ENCODE measurements around the gene ETS1.

The ETS1 gene

DNA sequence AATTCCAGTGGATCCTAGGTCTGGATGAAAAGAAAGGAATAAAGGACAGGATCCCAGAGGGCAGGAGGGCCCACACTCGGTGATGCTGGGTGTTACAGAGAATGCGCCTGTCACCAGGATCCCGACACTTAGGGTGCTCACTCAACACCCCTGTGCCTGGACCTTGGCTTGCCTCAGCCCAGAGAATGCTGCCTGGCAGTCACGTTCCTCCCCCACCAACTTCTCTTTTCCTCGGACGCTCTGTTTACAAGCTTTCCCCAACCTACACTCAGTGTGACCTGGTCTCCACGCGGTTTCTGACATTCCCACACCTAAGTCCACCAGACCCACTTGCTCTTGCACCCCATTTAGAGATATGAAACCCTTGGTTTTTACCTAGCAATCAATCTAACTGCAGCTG is 38.0 kb upstream of the ETS1 start:
- TF ChIP-seq TAF1 (IDR thresholded peaks at IDR 0.05; ENCODE audit: low read depth) (no peak), RAD21 (IDR thresholded peaks at IDR 0.05; ENCODE audit: low read depth) (no peak), CREB1 (IDR thresholded peaks at IDR 0.05; ENCODE audit: low read depth) (no peak), ZBTB7A (IDR thresholded peaks at IDR 0.05; ENCODE audit: low read depth) (no peak), TEAD4 (IDR thresholded peaks at IDR 0.05) (no peak), FOXM1 (IDR thresholded peaks at IDR 0.05; ENCODE audit: borderline replicate concordance, low read depth) (no peak)
- TF ChIP-seq, protein P1, sequence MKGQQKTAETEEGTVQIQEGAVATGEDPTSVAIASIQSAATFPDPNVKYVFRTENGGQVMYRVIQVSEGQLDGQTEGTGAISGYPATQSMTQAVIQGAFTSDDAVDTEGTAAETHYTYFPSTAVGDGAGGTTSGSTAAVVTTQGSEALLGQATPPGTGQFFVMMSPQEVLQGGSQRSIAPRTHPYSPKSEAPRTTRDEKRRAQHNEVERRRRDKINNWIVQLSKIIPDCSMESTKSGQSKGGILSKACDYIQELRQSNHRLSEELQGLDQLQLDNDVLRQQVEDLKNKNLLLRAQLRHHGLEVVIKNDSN (IDR thresholded peaks at IDR 0.05): no peak

GRCh38 chr11:128624269-128625175 is 37.2 kb upstream of the ETS1 start:
- TF ChIP-seq RAD21 (IDR thresholded peaks at IDR 0.05; ENCODE audit: low read depth) (no peak), TCF12 (IDR thresholded peaks at IDR 0.05; ENCODE audit: low read depth) (no peak), EP300 (IDR thresholded peaks at IDR 0.05; ENCODE audit: borderline replicate concordance) (no peak), TAF1 (IDR thresholded peaks at IDR 0.05; ENCODE audit: low read depth) (no peak), CEBPB (IDR thresholded peaks at IDR 0.05) (no peak), TEAD4 (IDR thresholded peaks at IDR 0.05) (no peak), FOXM1 (IDR thresholded peaks at IDR 0.05; ENCODE audit: borderline replicate concordance, low read depth) (no peak), YY1 (IDR thresholded peaks at IDR 0.05; ENCODE audit: low read depth) (no peak), NFIC (IDR thresholded peaks at IDR 0.05) (no peak), ZBTB7A (IDR thresholded peaks at IDR 0.05; ENCODE audit: low read depth) (no peak), CREB1 (IDR thresholded peaks at IDR 0.05; ENCODE audit: low read depth) (no peak), EGR1 (IDR thresholded peaks at IDR 0.05) (no peak)
- TF ChIP-seq, protein P2, sequence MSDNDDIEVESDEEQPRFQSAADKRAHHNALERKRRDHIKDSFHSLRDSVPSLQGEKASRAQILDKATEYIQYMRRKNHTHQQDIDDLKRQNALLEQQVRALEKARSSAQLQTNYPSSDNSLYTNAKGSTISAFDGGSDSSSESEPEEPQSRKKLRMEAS (IDR thresholded peaks at IDR 0.05): no peak
- TF ChIP-seq, protein P3, sequence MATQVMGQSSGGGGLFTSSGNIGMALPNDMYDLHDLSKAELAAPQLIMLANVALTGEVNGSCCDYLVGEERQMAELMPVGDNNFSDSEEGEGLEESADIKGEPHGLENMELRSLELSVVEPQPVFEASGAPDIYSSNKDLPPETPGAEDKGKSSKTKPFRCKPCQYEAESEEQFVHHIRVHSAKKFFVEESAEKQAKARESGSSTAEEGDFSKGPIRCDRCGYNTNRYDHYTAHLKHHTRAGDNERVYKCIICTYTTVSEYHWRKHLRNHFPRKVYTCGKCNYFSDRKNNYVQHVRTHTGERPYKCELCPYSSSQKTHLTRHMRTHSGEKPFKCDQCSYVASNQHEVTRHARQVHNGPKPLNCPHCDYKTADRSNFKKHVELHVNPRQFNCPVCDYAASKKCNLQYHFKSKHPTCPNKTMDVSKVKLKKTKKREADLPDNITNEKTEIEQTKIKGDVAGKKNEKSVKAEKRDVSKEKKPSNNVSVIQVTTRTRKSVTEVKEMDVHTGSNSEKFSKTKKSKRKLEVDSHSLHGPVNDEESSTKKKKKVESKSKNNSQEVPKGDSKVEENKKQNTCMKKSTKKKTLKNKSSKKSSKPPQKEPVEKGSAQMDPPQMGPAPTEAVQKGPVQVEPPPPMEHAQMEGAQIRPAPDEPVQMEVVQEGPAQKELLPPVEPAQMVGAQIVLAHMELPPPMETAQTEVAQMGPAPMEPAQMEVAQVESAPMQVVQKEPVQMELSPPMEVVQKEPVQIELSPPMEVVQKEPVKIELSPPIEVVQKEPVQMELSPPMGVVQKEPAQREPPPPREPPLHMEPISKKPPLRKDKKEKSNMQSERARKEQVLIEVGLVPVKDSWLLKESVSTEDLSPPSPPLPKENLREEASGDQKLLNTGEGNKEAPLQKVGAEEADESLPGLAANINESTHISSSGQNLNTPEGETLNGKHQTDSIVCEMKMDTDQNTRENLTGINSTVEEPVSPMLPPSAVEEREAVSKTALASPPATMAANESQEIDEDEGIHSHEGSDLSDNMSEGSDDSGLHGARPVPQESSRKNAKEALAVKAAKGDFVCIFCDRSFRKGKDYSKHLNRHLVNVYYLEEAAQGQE (IDR thresholded peaks at IDR 0.05; ENCODE audit: low read depth): no peak
- TF ChIP-seq, protein P1 (IDR thresholded peaks at IDR 0.05): no peak

DNA sequence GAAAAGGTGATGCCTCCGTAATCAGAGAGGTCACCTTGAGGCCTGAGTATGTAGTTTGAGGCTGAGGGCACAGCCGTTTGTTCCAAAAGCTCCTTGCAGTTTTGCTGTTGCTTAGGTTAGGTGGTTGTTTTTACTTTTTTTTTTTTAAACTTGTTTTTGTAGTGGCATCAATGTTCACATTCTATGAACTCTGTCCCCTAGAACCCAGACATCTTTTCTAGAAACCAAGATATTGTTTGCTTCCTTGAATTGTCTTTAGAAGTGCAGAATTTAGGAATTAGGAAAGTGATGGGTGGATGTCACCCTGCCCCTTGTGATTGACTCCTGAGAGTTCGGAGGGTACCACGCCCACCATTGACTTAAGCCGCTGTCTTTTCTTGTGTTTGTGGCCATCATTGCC is 35.7 kb upstream of the ETS1 start:
- TF ChIP-seq TEAD4 (IDR thresholded peaks at IDR 0.05) (no peak), ZBTB7A (IDR thresholded peaks at IDR 0.05; ENCODE audit: low read depth) (no peak), YY1 (IDR thresholded peaks at IDR 0.05; ENCODE audit: low read depth) (no peak), TAF1 (IDR thresholded peaks at IDR 0.05; ENCODE audit: low read depth) (no peak), CREB1 (IDR thresholded peaks at IDR 0.05; ENCODE audit: low read depth) (no peak), EP300 (IDR thresholded peaks at IDR 0.05; ENCODE audit: borderline replicate concordance) (no peak), TCF12 (IDR thresholded peaks at IDR 0.05; ENCODE audit: low read depth) (no peak), FOXM1 (IDR thresholded peaks at IDR 0.05; ENCODE audit: borderline replicate concordance, low read depth) (no peak), CEBPB (IDR thresholded peaks at IDR 0.05) (no peak)
- TF ChIP-seq, protein P3 (IDR thresholded peaks at IDR 0.05; ENCODE audit: low read depth): no peak
- TF ChIP-seq, protein P1 (IDR thresholded peaks at IDR 0.05): no peak
- TF ChIP-seq, protein P2 (IDR thresholded peaks at IDR 0.05): no peak

DNA sequence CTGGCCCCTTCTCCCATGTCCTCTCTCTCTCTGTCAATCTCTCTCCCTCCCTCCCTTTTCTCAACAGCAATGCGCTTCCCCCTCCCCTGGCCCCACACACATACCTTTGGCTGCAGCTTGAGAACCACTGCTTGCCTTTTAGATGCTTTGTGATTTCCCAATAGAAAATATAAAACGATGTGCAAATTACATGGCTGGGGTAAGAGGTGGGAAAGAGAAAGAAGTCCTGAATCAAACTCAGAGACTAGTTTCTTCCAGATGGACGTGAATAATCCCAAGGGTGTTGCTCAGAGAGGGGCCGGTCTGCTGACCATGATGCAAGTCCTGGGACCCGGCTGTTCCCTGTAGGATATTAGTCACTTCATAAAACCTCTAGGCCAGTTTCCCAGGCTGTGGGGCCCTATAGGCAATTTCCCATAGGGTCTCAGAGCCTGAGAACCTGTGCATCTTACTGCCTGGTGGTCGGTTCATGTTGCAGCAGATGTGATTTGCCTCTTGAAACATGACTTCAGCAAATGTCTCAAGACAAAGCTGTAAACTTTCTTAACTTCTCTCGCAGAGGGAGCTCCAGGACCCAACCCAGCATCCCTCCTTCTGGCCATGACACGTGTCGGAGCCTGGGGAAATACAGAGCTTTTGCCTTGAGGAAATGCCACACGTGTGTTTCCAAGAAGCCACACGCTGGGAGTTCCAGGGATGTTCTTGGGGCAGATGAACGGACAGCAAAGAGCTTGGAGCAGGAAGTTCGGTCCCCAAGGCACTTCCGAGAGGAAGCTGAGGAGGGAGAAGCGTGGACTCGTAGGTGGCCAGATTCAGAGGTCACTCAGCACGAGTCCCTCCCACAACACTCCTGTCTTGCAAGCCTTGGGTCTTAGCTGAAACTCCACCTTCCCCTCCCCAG is 34.5 kb upstream of the ETS1 start:
- no peak for TF ChIP-seq RAD21 (IDR thresholded peaks at IDR 0.05; ENCODE audit: low read depth)
- no peak for TF ChIP-seq EP300 (IDR thresholded peaks at IDR 0.05; ENCODE audit: borderline replicate concordance)
- TF ChIP-seq NFIC (IDR thresholded peaks at IDR 0.05): no peak
- TF ChIP-seq, protein P3 (IDR thresholded peaks at IDR 0.05; ENCODE audit: low read depth): no peak
- TF ChIP-seq YY1 (IDR thresholded peaks at IDR 0.05; ENCODE audit: low read depth): no peak

Data from Ishikawa (cell line).